NCI-H82 treated with DMSO at 0.1 percent for 48 hours (cell line): ENCODE results near the gene AHSA1.

Source experiments
- DNase-seq: peaks from one replicate; lab custom pipeline; 2025; ENCODE audit not compliant: unreplicated experiment; lab: John Stamatoyannopoulos, UW

Gene AHSA1

GRCh38 chr14:77507762-77508161, 49.9 kb downstream of the AHSA1 start:
- no peak for DNase-seq

GRCh38 chr14:77508249-77508648, 50.4 kb downstream of the AHSA1 start:
- no peak for DNase-seq

DNA sequence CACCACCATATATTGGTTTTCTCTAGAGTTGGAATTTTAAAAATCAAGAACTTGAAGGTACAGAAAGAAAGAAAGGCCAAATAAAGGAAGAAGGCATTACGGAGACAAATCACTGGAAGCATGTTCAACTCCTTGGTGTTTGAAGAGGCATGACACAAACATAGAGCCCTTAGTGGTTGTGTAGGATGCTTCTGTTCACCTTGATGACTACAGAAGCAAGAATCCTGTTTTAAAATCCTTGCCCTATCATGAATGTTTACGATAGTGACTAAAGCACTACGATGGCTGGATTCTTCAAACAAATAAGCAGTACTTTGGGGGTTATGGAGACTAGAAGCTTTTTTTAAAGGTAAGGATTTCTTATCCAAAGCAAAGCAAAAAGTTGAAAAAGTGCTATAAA, 51.0 kb downstream of the AHSA1 start:
- no peak for DNase-seq

- no peak for DNase-seq
Measured at GRCh38 chr14:77509366-77509765, 51.5 kb downstream of the AHSA1 start.

- no peak for DNase-seq
Measured at GRCh38 chr14:77511486-77512162, 53.7 kb downstream of the AHSA1 start.

- DNase-seq, result no peak
Measured at GRCh38 chr14:77516126-77516525, 58.2 kb downstream of the AHSA1 start.
